NCI-H2227 (cell line): ENCODE measurements around the gene SDC4.
"Not testable (repeated sequence)": the region's sequence is repeated elsewhere in the genome, so short reads cannot be mapped to it uniquely, and the experiment has no call there.

Experiments
- DNase-seq: peaks from one replicate; lab custom pipeline; 2025; ENCODE audit not compliant: unreplicated experiment; lab: John Stamatoyannopoulos, UW

The SDC4 gene

DNA sequence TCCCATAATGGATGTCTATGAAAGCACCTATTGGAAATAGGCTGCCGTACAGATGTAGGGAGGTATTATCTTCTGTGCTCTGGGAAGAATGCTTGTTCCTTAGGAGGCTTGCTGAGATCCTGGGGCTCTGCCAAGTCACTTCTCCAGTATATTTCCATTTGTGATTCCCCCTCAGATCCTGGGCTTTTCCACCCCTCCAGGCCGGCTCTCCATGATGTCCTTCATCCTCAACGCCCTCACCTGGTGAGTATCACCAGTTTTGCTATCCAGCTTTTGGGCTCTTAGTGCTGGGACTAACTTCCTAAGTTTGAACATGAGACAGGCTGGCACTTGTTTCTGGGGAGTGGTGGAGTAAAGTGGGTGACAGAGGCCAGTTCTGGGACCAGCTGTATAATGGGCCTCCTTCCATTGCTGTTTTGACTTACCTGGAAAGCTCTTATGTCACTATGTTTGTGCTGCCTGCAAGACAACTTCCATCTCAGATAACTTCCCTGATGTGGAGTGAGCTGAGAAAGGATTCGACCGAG, 17.3 kb upstream of the SDC4 start:
- no peak for DNase-seq

- no peak for DNase-seq
Observed at GRCh38 chr20:45363611-45364492, 15.6 kb upstream of the SDC4 start.

DNA sequence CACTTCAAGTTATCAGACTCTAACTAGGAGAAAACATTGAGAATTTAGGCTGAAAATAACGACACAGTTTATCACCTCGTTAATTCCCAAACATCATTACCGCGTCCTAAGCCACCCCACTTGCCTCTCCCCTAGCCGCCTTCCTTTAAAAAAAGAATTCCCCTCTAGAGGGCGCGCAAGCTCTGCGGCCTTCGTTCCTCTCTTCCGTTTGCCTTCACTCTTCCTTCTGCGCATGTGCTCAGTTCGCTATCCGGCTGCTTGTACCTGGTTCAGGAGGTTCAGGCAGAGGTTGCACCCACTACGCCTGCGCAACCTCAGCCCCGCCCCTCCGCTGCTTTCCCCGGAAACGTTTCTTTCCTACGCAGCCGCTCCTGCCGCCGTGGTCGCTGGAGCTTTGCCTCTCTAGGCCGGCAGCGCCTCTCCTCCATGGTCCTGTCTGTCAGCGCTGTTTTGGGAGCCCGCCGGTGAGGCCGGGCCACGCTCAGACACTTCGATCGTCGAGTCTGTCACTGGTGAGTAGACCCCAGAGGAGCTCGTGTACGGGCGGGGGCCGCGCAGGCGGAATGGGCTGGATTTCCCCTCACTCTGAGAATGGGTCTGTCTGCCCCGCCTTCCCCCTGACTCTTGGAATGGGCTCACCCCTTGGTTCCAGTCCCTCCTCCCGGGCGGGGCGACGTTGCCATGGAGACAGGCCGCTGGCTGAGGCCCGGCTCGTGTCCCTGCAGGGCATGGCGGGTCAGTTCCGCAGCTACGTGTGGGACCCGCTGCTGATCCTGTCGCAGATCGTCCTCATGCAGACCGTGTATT, 14.8 kb upstream of the SDC4 start, which contains the start of gene SYS1:
SYS1 (plus strand) TSS at position 353 of the 807 bp plus-strand sequence; CDS start at position 729, 376 bp downstream.
- DNase-seq = peak; percentile 99

- no peak for DNase-seq
Observed at GRCh38 chr20:45361793-45362192, 13.6 kb upstream of the SDC4 start.

GRCh38 chr20:45359406-45360148, 11.4 kb upstream of the SDC4 start:
- no peak for DNase-seq

DNA sequence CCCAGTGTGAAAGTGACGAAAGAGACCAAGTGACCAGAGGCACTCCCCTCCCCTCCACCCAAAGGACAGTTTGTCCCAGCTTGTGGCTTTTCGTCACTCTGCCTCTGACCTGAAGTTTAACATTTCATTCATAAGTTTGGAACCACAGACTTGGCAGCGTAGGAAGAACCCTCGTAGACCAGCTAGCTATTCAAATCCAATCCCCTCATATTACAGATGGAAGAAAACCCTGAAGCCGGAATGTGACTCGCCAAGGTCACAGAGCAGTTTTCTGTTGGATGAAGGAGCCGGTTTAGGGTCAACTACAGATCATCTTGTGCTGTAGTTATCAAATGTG, 10.8 kb upstream of the SDC4 start:
- DNase-seq = no peak

- DNase-seq = no peak
Observed at GRCh38 chr20:45358282-45359068, 10.3 kb upstream of the SDC4 start.

- no peak for DNase-seq
Observed at GRCh38 chr20:45355209-45356084, 7.2 kb upstream of the SDC4 start.

- DNase-seq = no peak
Observed at GRCh38 chr20:45354423-45355208, 6.4 kb upstream of the SDC4 start.

DNA sequence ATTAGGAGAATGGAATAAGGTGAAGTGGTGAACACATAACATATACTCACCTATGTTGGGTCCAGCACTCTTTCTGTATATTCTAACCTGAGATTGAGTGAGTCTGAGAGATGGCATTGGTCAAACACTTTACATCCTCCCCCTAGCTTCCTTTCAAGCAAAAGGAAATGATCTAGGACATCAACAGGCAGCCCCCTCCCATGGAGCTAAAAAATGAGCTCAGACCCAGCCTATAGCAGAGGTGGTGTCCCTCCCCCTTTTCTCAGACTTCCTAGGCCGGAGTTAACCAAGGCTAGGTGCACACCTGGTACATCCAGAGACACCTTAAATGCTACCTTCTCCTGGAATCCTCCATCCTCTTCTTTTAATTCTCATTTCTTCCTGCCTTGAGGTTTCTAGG, 5.5 kb upstream of the SDC4 start:
- DNase-seq = no peak

DNA sequence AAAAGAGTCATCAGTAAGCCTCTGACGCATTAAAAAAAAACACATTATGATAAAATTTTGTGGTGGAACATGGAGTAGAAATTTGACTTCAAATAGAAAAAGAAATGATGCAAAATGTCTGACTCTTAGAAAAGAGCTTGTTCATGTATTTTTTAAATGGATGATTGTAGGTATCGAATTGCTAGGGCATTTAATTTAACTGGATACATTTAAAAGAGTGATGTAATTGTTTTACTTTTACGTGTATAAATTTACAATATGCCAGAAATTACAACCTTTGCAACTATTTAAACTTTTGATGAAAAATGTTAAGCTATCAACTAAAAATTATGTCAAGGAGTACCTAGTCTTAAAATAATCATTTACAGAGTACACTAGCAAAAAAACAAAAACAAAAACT, 4.5 kb upstream of the SDC4 start:
- DNase-seq = no peak

GRCh38 chr20:45350795-45351194, 2.6 kb upstream of the SDC4 start:
- not testable (repeated sequence) for DNase-seq

GRCh38 chr20:45350217-45350616, 2.0 kb upstream of the SDC4 start:
- no peak for DNase-seq

- DNase-seq = no peak
Observed at GRCh38 chr20:45347297-45347935, 808 bp downstream of the SDC4 start.

DNA sequence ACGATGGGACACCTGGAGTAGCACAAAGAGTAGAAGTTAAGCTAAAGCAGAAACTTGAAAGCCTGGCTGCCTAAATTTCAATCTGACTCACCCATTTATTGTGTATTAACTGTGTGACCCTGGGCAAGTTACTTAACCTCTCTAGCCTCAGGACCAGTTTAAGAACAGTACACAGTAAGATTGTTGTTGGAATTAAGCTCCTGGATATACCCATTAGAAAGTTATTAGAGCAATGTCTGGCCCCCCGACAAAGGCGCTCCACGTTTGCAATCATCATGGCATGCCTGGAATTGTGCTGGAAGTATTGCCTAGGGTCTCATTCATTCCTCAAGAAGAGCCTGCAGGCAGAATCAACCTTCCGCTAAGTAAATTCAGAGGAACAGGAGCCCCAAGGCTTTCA, 1.4 kb downstream of the SDC4 start:
- no peak for DNase-seq

DNA sequence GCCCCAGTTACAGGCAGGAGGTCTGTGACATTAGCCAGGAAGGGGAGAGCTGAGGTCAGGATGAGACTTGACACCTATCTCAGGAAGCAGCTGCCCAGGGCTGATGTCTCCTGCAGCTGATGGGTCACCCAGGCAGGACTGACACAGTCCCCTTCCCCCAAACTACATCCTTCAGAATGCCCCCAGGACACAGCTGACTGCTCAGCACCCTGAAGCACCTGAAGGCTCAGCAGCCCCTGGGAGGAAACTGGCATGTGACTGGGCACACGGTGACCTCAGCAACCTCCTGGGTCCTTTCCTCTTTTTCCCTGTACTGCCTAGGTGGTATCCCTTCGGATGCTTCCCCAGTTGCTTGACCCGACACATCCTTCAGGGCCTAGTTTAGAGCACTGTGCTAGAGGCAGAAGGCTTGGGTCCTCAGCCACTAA, 1.9 kb downstream of the SDC4 start:
- DNase-seq = no peak

- no peak for DNase-seq
Observed at GRCh38 chr20:45345104-45345936, 2.9 kb downstream of the SDC4 start.
